Activated T-helper 9 cell treated with anti-CD3 and anti-CD28 coated beads, Interleukin-2, amount 50 U/mL, for 16 hours (primary cell): Measurements from ENCODE around the gene RETREG1.

Source experiments
- DNase-seq: peaks from one replicate; pipeline ENCODE4 v3.0.0-alpha.2; 2020; ENCODE audit warnings: low read depth

Gene RETREG1

GRCh38 chr5:16580382-16580781 lies 36.4 kb downstream of the RETREG1 start:
- no peak for DNase-seq

GRCh38 chr5:16579142-16579847 lies 37.5 kb downstream of the RETREG1 start:
- no peak for DNase-seq

- DNase-seq, result no peak
Observed at GRCh38 chr5:16578474-16578883, 38.3 kb downstream of the RETREG1 start.

GRCh38 chr5:16577677-16578076 lies 39.1 kb downstream of the RETREG1 start:
- DNase-seq, result no peak

GRCh38 chr5:16574789-16575721 lies 41.7 kb downstream of the RETREG1 start:
- DNase-seq, result no peak

- no peak for DNase-seq
Observed at GRCh38 chr5:16573401-16573800, 43.4 kb downstream of the RETREG1 start.

- DNase-seq, result no peak
Observed at GRCh38 chr5:16572289-16573015, 44.3 kb downstream of the RETREG1 start.

GRCh38 chr5:16571016-16571415 lies 45.8 kb downstream of the RETREG1 start:
- DNase-seq, result no peak

- DNase-seq, result no peak
Observed at GRCh38 chr5:16570121-16570815, 46.5 kb downstream of the RETREG1 start.

- DNase-seq, result no peak
Observed at GRCh38 chr5:16568875-16569580, 47.8 kb downstream of the RETREG1 start.

GRCh38 chr5:16567365-16567764 lies 49.4 kb downstream of the RETREG1 start:
- no peak for DNase-seq

GRCh38 chr5:16565118-16565517 lies 51.7 kb downstream of the RETREG1 start:
- DNase-seq, result no peak

GRCh38 chr5:16564248-16564867 lies 52.4 kb downstream of the RETREG1 start:
- DNase-seq, result no peak

GRCh38 chr5:16563686-16564085 lies 53.1 kb downstream of the RETREG1 start:
- no peak for DNase-seq

- no peak for DNase-seq
Observed at GRCh38 chr5:16561660-16562059, 55.1 kb downstream of the RETREG1 start.

GRCh38 chr5:16559702-16560101 lies 57.1 kb downstream of the RETREG1 start:
- DNase-seq, result no peak

GRCh38 chr5:16558984-16559629 lies 57.7 kb downstream of the RETREG1 start:
- no peak for DNase-seq

- DNase-seq, result no peak
Observed at GRCh38 chr5:16557477-16557876, 59.3 kb downstream of the RETREG1 start.

GRCh38 chr5:16554110-16554509 lies 62.7 kb downstream of the RETREG1 start:
- no peak for DNase-seq

GRCh38 chr5:16552666-16553343 lies 64.0 kb downstream of the RETREG1 start:
- DNase-seq, result peak; percentile 6
